ENCODE data around the gene ATP5F1E. TPM values are rescaled to one million over a fixed set of nuclear protein-coding genes. Genes with fewer than 3 reads are reported as not detected.

Gene ATP5F1E
- total RNA-seq, 2 donors from 2014 or later = 45.5 to 78.0 TPM

Other genes starting within 250 kb of the ATP5F1E start
- 1 to 10 TPM; 1.0 to 1.3 TPM for gene GNAS-AS1, start 181.4 kb downstream of the ATP5F1E start, total RNA-seq
- gene GNAS, start 179.6 kb downstream of the ATP5F1E start, total RNA-seq = 100 to 1,000 TPM; 412 to 688 TPM
- gene NELFCD, start 51.1 kb downstream of the ATP5F1E start, total RNA-seq = 100 to 1,000 TPM in 1 of 2 donors, 10 to 100 TPM in 1; 92.7 to 124 TPM
- gene CTSZ, start 25.1 kb downstream of the ATP5F1E start, total RNA-seq = 10 to 100 TPM; 29.7 to 52.2 TPM
- gene TUBB1, start 12.9 kb downstream of the ATP5F1E start, total RNA-seq = under 1 TPM; 0.08 to 0.13 TPM
- 100 to 1,000 TPM in 1 of 2 donors, 10 to 100 TPM in 1; 77.1 to 107 TPM for gene PRELID3B, start 10.5 kb upstream of the ATP5F1E start, total RNA-seq
- gene ZNF831, start 131.5 kb upstream of the ATP5F1E start, total RNA-seq = 10 to 100 TPM; 13.5 to 17.8 TPM

Data from activated T-helper 17 cell treated with anti-CD3 and anti-CD28 coated beads, Interleukin-2, amount 50 U/mL, for 72 hours (primary cell).